Transverse colon (tissue), 4 donors: ENCODE results near the gene ANO9.

Experiments used
- CTCF ChIP-seq, 5 experiments: fragments of 200-600 bp in 3 of 5; fragments of 450-650 bp in 2 of 5; sonication (generic) in 3 of 5; IDR thresholded peaks; 1 replicate in 2 of 5; 2 replicates in 3 of 5; pipeline ENCODE4 v1.5.1; 2016 to 2017; ENCODE audit warnings: antibody characterized with exemption in 5 of 5, inconsistent platforms in 3 of 5, mild to moderate bottlenecking in 2 of 5, moderate library complexity in 1 of 5
- EP300 ChIP-seq: sonication (generic); formaldehyde crosslinking; IDR thresholded peaks from one replicate; pipeline ENCODE4 v1.6.1; 2017; ENCODE audit warnings: antibody characterized with exemption, low read depth
- POLR2A ChIP-seq: fragments of 450-650 bp; IDR thresholded peaks from one replicate; pipeline ENCODE4 v1.6.1; 2016; ENCODE audit warnings: antibody characterized with exemption, mild to moderate bottlenecking, moderate library complexity
- POLR2AphosphoS5 ChIP-seq, 3 donors: sonication (generic); formaldehyde crosslinking; IDR thresholded peaks; one replicate each; pipeline ENCODE4 v1.6.1; 2016; ENCODE audit warnings: antibody characterized with exemption in 3 of 3

GRCh38 chr11:460331-461199 lies 18.8 kb upstream of the ANO9 start:
- TF ChIP-seq CTCF (IDR thresholded peaks at IDR 0.05) (no peak), POLR2A (no peak), EP300 (no peak), POLR2AphosphoS5 (IDR thresholded peaks at IDR 0.05) (no peak)
